ENCODE data around the gene LIN52. TPM values are rescaled to one million over a fixed set of nuclear protein-coding genes. Genes with fewer than 3 reads are reported as not detected.

LIN52 gene
- total RNA-seq, 1 experiment from 2014 or later, result 11.0 TPM

- H3K79me1 ChIP-seq (ENCODE audit: insufficient read depth, low read depth, low read length, poor library complexity, severe bottlenecking), result no peaks in the 10 kb centered on the region
- H3K27me3 ChIP-seq (ENCODE audit: insufficient read depth, low read length), result no peaks in the 10 kb centered on the region
- H3K27ac ChIP-seq (ENCODE audit: insufficient read length, low read depth, low read length), result no peak overlapping the region
- H2BK5ac ChIP-seq (ENCODE audit: insufficient read length, low read length), result no peak overlapping the region
- no peak overlapping the region for H4K5ac ChIP-seq (ENCODE audit: insufficient read length, low read depth, low read length)
- H3T11ph ChIP-seq (ENCODE audit: low read length), result no peak overlapping the region
- H3K14ac ChIP-seq (ENCODE audit: insufficient read depth, low read length), result no peak overlapping the region
- no peaks in the 10 kb centered on the region for H4K20me1 ChIP-seq (ENCODE audit: control insufficient read depth, insufficient read depth, insufficient read length)
- Mint-ChIP-seq H3K36me3 (ENCODE audit: insufficient read depth in 1 of 3, low read depth in 3 of 3) (peaks cover 0 to 7% (median 0%) of the 10 kb centered on the region in 3 experiments; a peak in 2 of 7 replicates), H3K4me3 (no peak overlapping the region), H3K27me3 (ENCODE audit: low read depth) (no peaks in the 10 kb centered on the region), H3K4me1 (no peaks in the 10 kb centered on the region), H3K27ac (no peak overlapping the region), H3K9me3 (no peaks in the 10 kb centered on the region)
- H4K91ac ChIP-seq (ENCODE audit: insufficient read length, low read depth, low read length), result no peak overlapping the region
- no peak for DNase-seq
- no peak overlapping the region for H3K4me2 ChIP-seq (ENCODE audit: insufficient read depth, insufficient read length, low read length)
- H3K4me1 ChIP-seq (ENCODE audit: insufficient read depth, low read length), result no peaks in the 10 kb centered on the region
- no peak overlapping the region for H2BK20ac ChIP-seq (ENCODE audit: low read depth, low read length, poor library complexity, severe bottlenecking)
- no peaks in the 10 kb centered on the region for H3K79me2 ChIP-seq (ENCODE audit: insufficient read depth, low read length)
- H2BK12ac ChIP-seq (ENCODE audit: insufficient read length, low read depth, low read length), result no peak overlapping the region
- H3K23me2 ChIP-seq (ENCODE audit: insufficient read length, low read depth, low read length, poor library complexity, severe bottlenecking), result no peaks in the 10 kb centered on the region
- H3K56ac ChIP-seq (ENCODE audit: insufficient read length, low read depth, low read length), result no peak overlapping the region
- no peak overlapping the region for H2BK15ac ChIP-seq (ENCODE audit: low read depth, low read length)
- H3K18ac ChIP-seq (ENCODE audit: insufficient read length, low read depth, low read length), result no peak overlapping the region
- no peak overlapping the region for H3K9ac ChIP-seq (ENCODE audit: extremely low read depth, insufficient read length, low read length)
- H4K8ac ChIP-seq (replicated peaks; ENCODE audit: insufficient read length, low read depth, low read length), result no peak overlapping the region
- no peak overlapping the region for H2BK120ac ChIP-seq (ENCODE audit: low read depth, low read length, poor library complexity, severe bottlenecking)
- H2AK5ac ChIP-seq (ENCODE audit: insufficient read length, low read length), result no peak overlapping the region
- H3K4ac ChIP-seq (ENCODE audit: low read depth, low read length), result no peak overlapping the region
- no peak overlapping the region for H2AFZ ChIP-seq (ENCODE audit: low read length)
- H3K23ac ChIP-seq (ENCODE audit: insufficient read length, low read depth, low read length), result no peak overlapping the region
- TF ChIP-seq CTCF (conservative IDR thresholded peaks at IDR 0.05), result no peak
- no CpG with 5 or more reads among the region's 3 CpGs for WGBS (ENCODE audit: extremely low coverage, insufficient read length, low lambda C conversion rate)
- H3K9me3 ChIP-seq (ENCODE audit: control insufficient read depth, low read depth, low read length), result no peaks in the 10 kb centered on the region
These were observed 85.2 kb downstream of the LIN52 start for GRCh38 chr14:74169906-74170305.

All from H9 (cell line).